ENCODE data around the gene LRATD1.

Gene LRATD1

DNA sequence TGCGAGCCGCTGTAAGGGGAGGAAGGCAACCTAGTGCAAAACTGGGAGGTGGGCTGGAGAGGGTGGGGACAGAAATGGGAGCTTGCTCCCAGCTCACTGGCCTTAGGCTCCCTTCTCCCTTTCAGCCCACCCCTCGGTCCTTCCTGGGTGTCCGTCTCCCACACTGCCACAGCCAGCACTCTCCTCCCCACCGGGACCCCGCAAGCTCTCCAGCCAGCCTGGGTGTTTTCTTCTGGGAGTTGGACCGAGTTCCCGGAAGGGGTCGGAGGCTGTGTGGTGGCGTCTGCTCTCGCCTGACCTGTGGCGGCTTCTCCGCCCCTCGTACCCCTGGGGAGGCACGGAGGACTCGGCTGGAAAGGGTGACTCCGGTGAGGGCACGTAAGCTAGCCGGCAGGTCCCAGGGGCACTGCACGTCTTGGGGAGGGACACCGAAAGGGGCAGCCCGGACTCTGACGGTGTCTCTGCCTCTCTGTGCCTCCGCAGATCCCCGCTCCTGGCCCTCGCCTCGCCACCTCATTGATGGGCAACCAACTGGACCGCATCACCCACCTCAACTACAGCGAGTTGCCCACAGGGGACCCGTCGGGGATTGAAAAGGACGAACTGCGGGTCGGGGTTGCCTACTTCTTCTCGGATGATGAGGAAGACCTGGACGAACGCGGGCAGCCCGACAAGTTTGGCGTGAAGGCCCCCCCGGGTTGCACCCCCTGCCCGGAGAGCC, 1.1 kb downstream of the LRATD1 start:
- DNase-seq (ENCODE audit: low read depth) = no peak

DNA sequence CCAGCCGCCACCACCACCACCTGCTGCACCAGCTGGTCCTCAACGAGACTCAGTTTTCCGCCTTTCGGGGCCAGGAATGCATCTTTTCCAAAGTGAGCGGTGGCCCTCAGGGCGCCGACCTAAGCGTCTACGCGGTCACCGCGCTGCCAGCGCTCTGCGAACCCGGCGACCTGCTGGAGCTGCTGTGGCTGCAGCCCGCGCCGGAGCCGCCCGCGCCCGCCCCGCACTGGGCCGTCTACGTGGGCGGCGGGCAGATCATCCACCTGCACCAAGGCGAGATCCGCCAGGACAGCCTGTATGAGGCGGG, 1.6 kb downstream of the LRATD1 start:
- DNase-seq (ENCODE audit: low read depth) = no peak

DNA sequence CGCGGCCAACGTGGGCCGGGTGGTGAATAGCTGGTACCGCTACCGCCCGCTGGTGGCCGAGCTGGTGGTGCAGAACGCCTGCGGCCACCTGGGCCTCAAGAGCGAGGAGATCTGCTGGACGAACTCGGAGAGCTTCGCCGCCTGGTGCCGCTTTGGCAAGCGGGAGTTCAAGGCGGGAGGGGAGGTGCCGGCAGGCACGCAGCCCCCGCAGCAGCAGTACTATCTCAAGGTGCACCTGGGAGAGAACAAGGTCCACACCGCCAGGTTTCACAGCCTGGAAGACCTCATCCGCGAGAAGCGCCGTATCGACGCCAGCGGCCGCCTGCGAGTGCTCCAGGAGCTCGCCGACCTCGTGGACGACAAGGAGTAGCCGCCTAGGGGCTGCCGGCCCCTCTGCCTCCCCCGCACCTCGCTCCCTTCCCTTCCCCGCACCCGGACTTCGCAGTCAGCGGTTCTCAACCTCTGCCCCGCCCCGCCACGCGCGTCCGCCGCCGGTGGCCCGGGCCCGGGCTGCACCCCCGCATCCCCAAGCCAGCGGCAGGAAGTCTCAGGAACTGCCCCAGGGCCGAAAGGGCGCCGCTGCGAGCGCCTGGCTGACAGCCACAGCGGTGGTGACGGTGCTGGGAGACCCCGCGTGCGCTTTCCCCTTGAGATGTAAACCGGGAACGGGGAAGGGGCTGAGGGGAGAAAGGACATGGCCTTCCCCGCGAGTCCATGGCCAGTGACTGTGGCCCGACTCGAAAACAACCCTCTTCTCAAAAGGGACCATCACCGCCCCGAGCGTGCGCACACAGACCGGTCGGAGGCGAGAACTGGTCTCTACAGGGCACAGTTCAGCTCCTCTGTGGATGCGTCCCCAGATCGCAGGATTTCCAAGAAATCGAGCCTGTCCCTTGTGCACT, 2.2 kb downstream of the LRATD1 start:
- DNase-seq (ENCODE audit: low read depth) = no peak

DNA sequence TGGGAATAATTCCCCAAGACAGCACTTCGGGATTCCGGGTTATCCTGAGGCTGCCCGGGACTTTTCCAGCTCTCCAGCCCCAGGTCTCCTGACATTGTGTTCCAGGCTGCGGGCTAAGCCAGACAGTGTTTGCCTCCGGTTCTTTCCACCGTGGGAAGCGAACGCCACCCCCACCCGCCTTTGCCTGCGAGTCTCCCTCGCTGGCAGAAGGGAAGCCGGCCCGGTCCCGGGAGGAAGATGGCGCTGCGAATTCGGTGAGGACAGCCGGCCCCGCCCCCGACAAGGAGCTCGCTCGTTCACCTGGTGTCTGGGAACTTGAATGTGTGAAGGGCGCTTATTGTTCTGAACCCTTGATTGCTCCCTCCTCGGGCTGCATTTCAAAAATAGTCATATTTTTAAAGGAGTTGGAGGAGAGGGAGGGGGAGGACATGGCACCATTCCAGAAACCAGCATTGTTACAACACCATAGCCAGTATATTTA, 2.9 kb downstream of the LRATD1 start:
- DNase-seq (ENCODE audit: low read depth) = no peak

DNA sequence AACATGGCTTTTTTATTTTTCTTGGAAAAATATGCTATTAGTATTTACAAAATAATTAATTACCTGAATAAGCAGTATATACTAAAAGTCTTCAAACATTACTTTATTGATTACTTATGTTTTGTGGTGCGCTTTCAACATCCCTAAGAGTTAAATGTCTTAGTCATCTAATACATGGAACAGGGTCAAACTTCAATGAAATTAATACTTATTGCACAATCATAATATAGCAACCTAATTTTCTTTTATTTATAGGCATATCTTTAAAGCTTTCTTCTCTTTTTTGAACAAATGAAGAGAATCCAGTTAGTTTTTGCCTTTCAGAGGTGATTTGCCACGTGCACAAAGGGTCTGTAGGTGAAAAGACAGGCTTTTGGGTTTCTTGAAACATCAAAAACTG, 6.0 kb downstream of the LRATD1 start:
- no peak for DNase-seq (ENCODE audit: low read depth)

DNA sequence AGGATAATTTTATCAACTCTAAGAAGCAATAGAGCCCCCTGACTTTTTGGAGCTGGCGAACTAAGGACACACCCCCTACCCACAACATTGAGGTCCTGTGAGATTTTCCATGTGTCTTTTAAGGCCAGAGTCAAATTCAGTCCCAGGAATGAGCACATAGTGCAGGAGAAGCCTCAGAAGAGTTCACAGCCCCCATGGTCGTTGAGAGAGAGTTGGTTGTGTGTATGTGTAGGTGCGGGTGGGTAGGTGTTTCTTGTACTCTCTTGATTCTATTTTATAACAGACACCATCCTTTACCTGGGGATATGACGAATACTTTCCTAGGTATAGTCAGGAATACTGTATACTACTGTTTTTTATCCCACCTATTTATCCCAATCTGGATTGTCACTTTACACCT, 8.6 kb downstream of the LRATD1 start:
- DNase-seq (ENCODE audit: low read depth) = no peak

DNA sequence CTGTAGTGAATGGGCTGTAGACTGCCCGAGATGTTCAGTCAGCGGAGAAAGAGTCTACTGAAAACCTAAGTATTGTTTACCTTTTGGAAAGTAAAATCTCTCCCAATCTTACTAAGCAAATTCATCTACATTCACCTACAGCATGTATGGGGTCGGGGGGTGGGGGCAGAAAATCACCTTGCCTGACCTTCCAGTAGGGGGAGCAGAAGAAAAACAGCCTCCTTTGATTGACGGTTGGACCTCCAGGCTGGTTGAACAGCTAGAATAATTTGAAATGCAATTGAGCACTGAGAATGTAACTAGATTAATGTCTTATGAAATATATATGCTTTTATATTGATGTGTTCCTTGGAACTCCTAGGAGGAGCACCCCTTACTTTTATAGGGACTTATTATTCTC, 10.0 kb downstream of the LRATD1 start:
- DNase-seq (ENCODE audit: low read depth) = no peak

DNA sequence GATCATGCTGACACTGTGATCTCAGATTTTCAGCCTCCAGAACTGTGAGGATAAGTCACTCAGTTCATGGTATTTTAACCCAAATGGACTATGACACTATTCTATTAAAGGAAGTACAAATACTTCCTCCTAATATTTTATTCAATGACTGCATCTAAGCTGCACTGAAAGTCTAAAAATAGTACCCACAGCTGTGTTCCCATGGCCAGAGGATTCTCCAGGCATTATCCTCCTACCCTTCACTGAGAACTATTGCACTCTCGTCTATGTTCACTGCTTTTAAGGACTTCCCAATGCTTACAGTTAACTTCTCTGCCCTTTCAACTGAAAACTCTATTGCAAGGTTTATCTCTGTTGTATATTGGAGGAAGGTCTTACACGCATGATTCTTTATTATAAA, 15.2 kb downstream of the LRATD1 start:
- no peak for DNase-seq (ENCODE audit: low read depth)

DNA sequence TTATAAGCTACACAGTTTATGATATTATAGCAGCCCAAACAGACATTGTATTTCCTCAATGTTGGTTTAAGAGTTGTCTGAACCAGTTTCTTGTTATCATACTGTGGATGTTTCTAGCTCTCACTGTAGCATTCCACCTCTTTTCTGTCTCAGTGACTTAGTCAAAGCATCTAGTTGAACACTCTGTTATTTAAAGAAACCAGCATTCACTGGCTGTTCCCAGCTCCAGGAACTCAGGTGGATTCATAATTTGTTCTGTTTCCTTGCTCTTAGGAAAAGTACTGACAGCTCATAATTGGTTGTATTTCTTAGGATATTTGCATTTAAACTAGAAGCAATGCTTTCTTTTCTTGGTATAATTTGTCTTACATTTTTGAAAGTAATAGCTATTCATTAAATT, 17.5 kb downstream of the LRATD1 start:
- DNase-seq (ENCODE audit: low read depth) = no peak

DNA sequence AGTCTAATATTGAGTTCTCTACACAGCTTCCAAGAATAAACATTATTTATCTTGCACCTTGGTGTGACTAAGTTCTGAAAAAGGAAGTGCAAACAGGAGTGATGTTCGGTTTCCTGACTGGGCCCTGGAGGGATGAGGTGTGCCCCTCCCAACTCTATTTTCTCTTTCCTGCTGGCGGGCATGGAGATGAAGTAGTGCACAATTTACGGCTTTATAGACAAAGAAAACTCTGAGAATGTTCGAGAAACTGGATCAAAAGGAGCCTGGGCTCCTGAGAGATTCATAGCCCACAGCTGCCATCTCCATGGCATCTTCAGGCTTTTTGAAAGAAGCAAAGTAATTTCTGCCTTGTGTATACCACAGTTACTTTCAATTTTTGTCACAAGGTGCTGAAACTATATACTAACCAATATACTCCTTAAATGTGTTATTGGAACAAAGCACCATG, 22.3 kb downstream of the LRATD1 start:
- DNase-seq (ENCODE audit: low read depth) = no peak

DNA sequence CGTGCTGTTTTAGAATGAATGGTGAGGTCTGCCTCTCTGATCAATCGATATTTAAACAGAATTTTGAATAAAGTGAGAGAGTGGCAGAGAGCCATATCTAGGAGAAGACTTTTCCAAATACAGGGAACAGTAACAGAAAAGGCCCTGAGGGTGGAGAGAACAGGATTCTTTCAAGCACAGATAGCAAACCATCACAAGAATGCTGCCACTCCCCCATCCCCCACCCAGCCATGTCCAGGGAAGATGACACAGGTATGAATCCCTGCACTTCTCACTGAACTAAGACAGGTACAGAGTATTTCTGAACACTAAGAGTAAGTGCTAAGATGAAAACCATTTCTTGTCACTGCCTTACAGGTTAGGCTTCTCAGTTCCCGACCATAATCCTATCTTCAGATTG, 23.6 kb downstream of the LRATD1 start:
- no peak for DNase-seq (ENCODE audit: low read depth)

DNA sequence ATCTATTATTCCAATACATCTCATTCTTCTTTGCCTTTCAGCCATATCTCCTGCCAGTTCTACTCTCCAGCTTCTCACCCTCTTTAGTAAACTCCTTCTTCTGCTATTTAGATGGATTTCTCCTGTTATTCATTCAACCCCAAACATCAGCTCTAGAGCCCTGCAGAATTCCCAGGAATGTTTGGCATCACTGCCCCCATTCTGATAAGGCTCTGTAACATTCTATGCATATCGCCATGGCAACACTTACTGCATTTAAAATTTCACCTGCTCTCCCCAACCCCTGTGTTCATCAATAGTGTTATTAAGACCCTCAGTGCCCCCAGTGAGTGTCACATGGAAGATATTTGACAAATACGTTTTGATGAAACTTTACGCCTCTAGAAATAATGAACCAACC, 28.6 kb downstream of the LRATD1 start:
- no peak for DNase-seq (ENCODE audit: low read depth)

DNA sequence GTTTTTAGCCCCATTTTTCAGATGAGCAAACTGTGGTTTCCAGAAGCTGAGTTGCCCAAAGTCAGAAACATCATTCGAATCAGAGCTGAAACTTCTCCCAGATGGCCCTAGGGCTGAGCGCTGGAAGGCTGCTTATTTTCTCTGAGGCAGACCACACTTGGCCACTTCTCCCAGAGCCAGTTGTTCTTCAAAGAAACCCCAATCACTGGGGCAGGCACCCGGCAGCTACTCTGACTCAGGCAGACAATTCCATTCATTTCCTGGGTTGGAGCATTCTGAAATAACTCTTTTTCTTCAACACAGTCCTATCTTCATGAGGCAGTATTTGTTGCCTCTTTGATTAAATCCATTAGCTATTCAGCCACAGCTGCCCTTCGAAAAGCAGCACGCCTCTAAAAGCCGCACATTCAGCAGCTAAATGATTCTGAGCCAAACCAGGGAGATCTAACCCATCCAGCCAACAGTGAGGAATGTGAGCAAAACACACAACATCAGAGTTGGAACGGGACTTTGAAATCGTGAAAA, 40.9 kb downstream of the LRATD1 start:
- DNase-seq (ENCODE audit: low read depth) = no peak

DNA sequence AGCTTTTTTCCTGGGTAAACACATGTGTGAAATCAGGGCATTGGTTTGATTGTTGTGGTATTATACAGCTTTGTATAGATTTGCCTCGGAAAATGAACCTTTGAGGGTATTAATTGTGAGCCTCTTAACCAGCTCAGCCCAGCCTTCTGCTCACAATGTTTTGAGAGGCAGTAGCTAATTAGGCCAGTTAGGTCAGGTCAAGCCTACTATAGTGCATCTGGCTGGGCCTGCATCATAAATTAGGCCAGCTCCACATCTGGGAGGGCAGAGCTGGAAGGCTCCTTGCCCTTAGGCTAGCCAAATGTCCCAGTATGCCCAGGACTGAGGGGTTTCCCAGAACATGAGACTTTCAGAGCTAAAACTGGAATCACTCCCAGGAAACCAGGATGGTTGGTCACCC, 43.0 kb downstream of the LRATD1 start:
- DNase-seq (ENCODE audit: low read depth) = no peak

DNA sequence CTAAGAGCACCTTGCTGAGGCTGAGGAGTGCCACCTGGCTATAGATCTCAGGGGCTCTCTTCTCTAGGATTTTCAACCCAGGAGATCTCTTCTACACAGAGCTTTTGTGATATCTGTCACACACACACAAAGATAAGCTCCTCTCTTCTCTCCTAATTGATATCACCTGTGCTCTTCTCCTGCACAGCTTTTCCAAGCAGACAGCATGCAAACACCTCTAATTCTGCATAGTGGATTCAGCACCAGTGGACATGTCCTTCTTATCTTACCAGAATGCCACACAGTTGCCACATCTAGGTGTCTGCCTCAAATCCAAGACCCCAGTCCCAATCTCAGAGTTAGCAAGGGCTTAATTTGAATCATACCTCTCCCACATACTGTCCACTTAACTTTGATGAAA, 43.9 kb downstream of the LRATD1 start:
- DNase-seq (ENCODE audit: low read depth) = no peak

DNA sequence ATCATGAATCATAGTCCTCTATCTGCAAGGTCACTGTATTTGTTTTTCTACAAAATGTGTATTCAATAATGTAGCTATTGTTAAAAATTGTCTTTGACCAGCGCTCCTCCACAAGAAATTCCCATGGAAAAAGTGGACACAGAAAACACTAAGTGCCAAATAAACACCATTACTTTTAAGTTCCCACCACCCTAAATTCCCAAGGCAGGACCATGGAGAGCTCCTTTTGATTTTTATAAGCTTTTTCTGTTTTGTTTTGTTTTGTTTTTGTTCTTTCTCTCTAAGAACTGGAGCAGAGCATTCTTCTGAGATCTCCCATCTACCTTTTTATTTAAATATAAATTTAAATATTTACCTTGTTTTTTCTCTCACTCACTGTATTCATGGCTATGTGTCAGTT, 44.5 kb downstream of the LRATD1 start:
- no peak for DNase-seq (ENCODE audit: low read depth)

DNA sequence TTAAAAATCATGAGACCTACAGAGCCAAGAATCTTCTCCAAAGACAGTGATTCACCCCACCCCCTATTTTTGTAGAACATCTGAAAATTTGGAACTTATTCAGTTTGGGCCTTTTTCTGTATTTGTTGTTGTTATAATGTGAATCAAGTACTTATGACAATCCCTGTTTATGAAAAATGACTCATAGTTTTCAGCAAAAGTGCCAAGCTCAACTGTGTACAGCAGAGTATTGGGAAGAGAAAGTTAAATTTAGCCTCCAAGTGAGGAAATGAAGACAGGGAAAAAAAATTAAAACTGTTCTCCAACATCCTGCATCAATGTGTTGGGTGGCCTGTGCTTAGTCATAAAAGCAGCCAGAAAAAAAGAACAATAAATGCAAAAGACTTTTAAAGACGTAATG, 46.2 kb downstream of the LRATD1 start:
- no peak for DNase-seq (ENCODE audit: low read depth)

DNA sequence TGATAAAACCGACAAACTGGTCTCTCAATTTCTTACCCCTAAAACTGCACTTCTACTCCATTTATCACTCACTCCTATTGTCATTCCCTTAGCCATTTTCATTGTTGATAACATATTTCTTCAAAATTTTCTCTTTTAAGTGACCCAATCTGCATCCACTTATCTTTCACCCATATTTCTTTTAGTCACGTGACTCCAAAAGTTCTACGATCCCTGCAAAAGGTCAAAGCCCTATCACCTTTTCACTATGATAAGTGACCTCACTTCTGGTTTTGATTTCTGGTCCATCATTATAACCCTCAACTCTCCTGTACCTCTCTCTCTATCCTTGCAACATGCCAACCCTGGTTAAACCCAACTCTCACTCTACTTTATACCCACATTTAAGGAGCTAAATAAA, 49.1 kb downstream of the LRATD1 start:
- DNase-seq (ENCODE audit: low read depth) = no peak
